Endodermal cell (in vitro differentiated cells): ENCODE results near the gene FRY. TPM values are rescaled to one million over a fixed set of nuclear protein-coding genes. Genes with fewer than 3 reads are reported as not detected.

Experiments
- DNase-seq: peaks from one replicate; pipeline ENCODE4 v3.0.0-alpha.2; 2017
- H3K27ac ChIP-seq: 2 replicates; pipeline ENCODE4 v1.5.1; 2013; ENCODE audit warnings: mild to moderate bottlenecking, low read depth, low read length, moderate library complexity
- H3K27me3 ChIP-seq: 2 replicates; pipeline ENCODE4 v1.6.1; 2013; ENCODE audit warnings: mild to moderate bottlenecking, low read length, moderate library complexity; ENCODE audit not compliant: insufficient read depth, control insufficient read depth, poor library complexity, severe bottlenecking
- H3K36me3 ChIP-seq: 2 replicates; pipeline ENCODE4 v1.7.0; 2013; ENCODE audit warnings: mild to moderate bottlenecking, low read length, moderate library complexity; ENCODE audit not compliant: control insufficient read depth, insufficient read depth
- H3K4me1 ChIP-seq: one replicate; pipeline ENCODE4 v1.7.0; 2013; ENCODE audit warnings: low read length; ENCODE audit not compliant: control insufficient read depth, insufficient read depth
- H3K4me3 ChIP-seq: 2 replicates; pipeline ENCODE4 v1.5.1; 2013; ENCODE audit warnings: mild to moderate bottlenecking, low read length, moderate library complexity
- H3K9ac ChIP-seq: 2 replicates; pipeline ENCODE4 v1.6.1; 2013; ENCODE audit warnings: mild to moderate bottlenecking, low read length, moderate library complexity; ENCODE audit not compliant: poor library complexity, severe bottlenecking; ENCODE audit errors: extremely low read depth
- H3K9me3 ChIP-seq: 2 replicates; pipeline ENCODE4 v1.6.1; 2013; ENCODE audit warnings: mild to moderate bottlenecking, low read length, moderate library complexity; ENCODE audit not compliant: control insufficient read depth
- H3K27ac Mint-ChIP-seq: 2 replicates; pipeline ENCODE4 v1.8.0; 2020; ENCODE audit warnings: mixed read lengths
- H3K27me3 Mint-ChIP-seq: 2 replicates; pipeline ENCODE4 v1.8.0; 2021; ENCODE audit warnings: mild to moderate bottlenecking, mixed read lengths; ENCODE audit not compliant: insufficient read depth
- H3K36me3 Mint-ChIP-seq: 2 replicates; pipeline ENCODE4 v1.8.0; 2020; ENCODE audit warnings: low read depth, mixed read lengths
- H3K4me1 Mint-ChIP-seq: 2 replicates; pipeline ENCODE4 v1.8.0; 2020; ENCODE audit warnings: mixed read lengths
- H3K4me3 Mint-ChIP-seq: 2 replicates; pipeline ENCODE4 v1.8.0; 2020; ENCODE audit warnings: mild to moderate bottlenecking, moderate library complexity, mixed read lengths
- H3K9me3 Mint-ChIP-seq: 2 replicates; pipeline ENCODE4 v1.8.0; 2020; ENCODE audit warnings: mild to moderate bottlenecking, mixed read lengths
- CTCF ChIP-seq: fragments of 200-600 bp; sonication (generic); conservative IDR thresholded peaks from 2 replicates; pipeline ENCODE4 v1.5.0; 2021; ENCODE audit warnings: antibody characterized with exemption, mild to moderate bottlenecking
- WGBS, 2 experiments: methylation state at CpG; one replicate each; pipeline versions ENCODE4 v1.1.5 to v1.1.7; 2013; ENCODE audit warnings: missing lambda C conversion rate in 2 of 2, mixed read lengths in 1 of 2; ENCODE audit not compliant: insufficient coverage in 1 of 2, insufficient read length in 1 of 2; 5-methylcytosine and 5-hydroxymethylcytosine counted together
- total RNA-seq, 2 donors: library from RNA; stranded (reverse); fragmentation: NEBNext Ultra II Directional in 1 of 2; extraction: Animal tissue kit (Norgen Biotek cat#: 25700) in 1 of 2; gene quantifications; 2 replicates in 1 of 2; 3 replicates in 1 of 2; pipeline ENCODE4 v1.2.1, GENCODE V29; 2021

FRY gene
- total RNA-seq, 2 donors from 2014 or later, result 20.1 to 30.8 TPM

GRCh38 chr13:32246468-32246867 is 214.9 kb downstream of the FRY start:
- Mint-ChIP-seq H3K9me3 (no peaks in the 10 kb centered on the region), H3K27me3 (no peaks in the 10 kb centered on the region), H3K27ac (no peak overlapping the region), H3K4me1 (peaks cover 3% of the 10 kb centered on the region), H3K36me3 (peaks cover 4% of the 10 kb centered on the region), H3K4me3 (no peak overlapping the region)
- peak; percentile 88 for TF ChIP-seq CTCF
- no peak overlapping the region for H3K9ac ChIP-seq
- DNase-seq, result peak; percentile 93
- H3K27ac ChIP-seq, result no peak overlapping the region
- H3K4me3 ChIP-seq, result no peak overlapping the region
- H3K27me3 ChIP-seq, result no peaks in the 10 kb centered on the region
- H3K4me1 ChIP-seq, result no peaks in the 10 kb centered on the region
- 25 to 27% methylated on average over 2 of the region's 2 CpGs for WGBS, 2 experiments
- H3K36me3 ChIP-seq, result no peaks in the 10 kb centered on the region
- H3K9me3 ChIP-seq, result no peaks in the 10 kb centered on the region

- no peak overlapping the region for H3K4me3 Mint-ChIP-seq
- H3K27me3 Mint-ChIP-seq, result no peaks in the 10 kb centered on the region
- H3K4me1 Mint-ChIP-seq, result peaks cover 3% of the 10 kb centered on the region
- Histone ChIP-seq H3K4me1 (no peaks in the 10 kb centered on the region), H3K27ac (no peak overlapping the region), H3K36me3 (no peaks in the 10 kb centered on the region), H3K9ac (no peak overlapping the region), H3K27me3 (no peaks in the 10 kb centered on the region), H3K4me3 (no peak overlapping the region), H3K9me3 (no peaks in the 10 kb centered on the region)
- no peak for DNase-seq
- H3K9me3 Mint-ChIP-seq, result no peaks in the 10 kb centered on the region
- WGBS, 2 experiments, result no CpG with 5 or more reads among the region's 1 CpG
- no peak for TF ChIP-seq CTCF
- H3K36me3 Mint-ChIP-seq, result peaks cover 4% of the 10 kb centered on the region
- H3K27ac Mint-ChIP-seq, result no peak overlapping the region
Measured at GRCh38 chr13:32247887-32248286, 216.3 kb downstream of the FRY start.

- Mint-ChIP-seq H3K4me1 (peaks cover 3% of the 10 kb centered on the region), H3K9me3 (no peaks in the 10 kb centered on the region), H3K4me3 (no peak overlapping the region), H3K27me3 (no peaks in the 10 kb centered on the region), H3K36me3 (peaks cover 4% of the 10 kb centered on the region), H3K27ac (no peak overlapping the region)
- Histone ChIP-seq H3K36me3 (no peaks in the 10 kb centered on the region), H3K27me3 (no peaks in the 10 kb centered on the region), H3K4me1 (no peaks in the 10 kb centered on the region), H3K4me3 (no peak overlapping the region), H3K9ac (no peak overlapping the region), H3K9me3 (no peaks in the 10 kb centered on the region), H3K27ac (no peak overlapping the region)
- TF ChIP-seq CTCF, result no peak
- WGBS, 2 experiments, result 95% methylated on average over 3 of the region's 3 CpGs; no CpG with 5 or more reads in 1 of the 2 experiments
- DNase-seq, result no peak
Measured at GRCh38 chr13:32248801-32249200, 217.2 kb downstream of the FRY start.
